GM18858 (cell line): Measurements from ENCODE around the gene HMG20A.

Experiments
- ATAC-seq: cut with Tn5 transposase; IDR thresholded peaks from one replicate; pipeline ENCODE4 v1.9.1; 2021; ENCODE audit not compliant: unreplicated experiment

HMG20A gene

DNA sequence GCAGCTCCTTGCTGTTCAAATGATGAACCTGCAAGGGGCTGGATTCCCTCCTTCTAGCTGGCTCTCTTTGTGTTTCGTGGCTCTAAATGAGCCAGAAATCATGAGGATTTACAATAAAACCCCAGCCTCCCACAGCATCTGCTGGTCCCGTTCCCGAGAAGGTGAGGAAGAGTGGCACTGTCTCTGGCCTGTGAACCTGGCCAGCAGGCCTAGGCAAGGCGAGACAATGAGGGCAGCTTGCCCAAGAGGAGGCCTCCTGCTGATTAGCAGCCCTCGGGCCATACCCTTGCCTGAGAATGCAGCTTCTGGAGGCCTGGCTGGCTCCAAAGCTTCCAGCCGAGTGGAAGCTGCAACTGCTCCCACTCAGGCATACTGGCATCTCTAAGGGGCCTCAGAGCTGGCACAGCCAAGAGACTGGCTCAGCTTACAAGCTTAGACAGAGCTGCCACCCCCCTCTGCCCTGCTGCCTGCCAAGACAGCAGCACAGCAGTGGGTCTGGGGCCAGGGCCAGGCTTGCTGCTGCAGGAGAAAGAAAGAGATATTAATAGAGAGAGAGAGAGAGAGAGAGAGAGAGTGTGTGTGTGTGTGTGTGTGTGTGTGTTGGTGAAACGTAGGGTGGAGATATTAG is 76.5 kb downstream of the HMG20A start:
- ATAC-seq, result no peak

DNA sequence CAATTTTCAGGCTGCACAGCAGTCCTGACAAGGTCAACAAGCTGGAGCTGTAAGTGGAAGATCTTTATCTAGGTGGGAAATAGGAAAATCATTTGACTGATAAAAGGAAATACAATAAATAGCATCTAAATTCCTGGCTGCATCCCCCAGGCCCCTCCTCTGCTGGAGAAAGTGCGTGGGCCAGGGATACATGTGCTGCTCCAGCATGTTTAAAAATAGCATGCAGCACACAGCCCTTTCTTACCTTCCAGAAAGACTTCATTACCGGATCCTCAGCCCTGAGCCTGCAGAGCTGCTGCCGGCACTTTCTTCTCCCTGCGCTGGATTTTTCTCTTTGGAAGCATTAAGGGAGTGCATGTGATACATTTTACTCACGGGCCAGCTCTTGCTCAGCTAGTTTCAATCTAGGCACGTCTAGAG is 77.3 kb downstream of the HMG20A start:
- ATAC-seq, result no peak

DNA sequence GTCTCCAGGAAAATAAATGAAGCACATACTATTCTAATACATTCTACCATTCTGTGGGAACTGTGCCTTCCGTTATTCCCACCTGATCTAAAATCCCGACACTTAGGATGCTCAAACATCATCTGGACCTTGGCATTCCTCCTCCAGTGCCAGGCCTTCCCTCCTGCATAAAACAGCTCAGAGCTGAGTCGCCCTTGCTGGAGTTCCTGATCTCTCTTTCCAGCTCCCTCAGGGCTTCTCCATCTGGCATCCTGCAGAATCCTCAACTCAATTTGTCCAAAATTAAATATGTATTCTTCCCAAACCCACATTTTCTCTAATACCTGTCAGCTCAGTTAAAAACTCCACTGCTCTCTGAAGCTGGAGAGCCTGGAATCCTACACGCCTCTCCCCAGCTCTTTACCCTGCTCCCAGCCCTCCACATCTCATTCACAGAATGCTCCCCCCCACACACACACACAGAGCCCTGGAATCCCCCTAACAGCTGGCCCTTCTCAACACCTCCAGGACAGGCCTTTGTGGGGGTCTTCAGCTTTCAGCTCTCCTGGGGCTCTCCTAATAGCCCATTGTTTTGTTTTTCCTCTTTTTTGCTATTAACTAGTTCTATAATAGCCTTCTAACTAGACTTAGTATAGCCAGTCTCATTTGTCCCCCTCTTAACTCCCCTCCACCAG is 78.5 kb downstream of the HMG20A start:
- no peak for ATAC-seq

DNA sequence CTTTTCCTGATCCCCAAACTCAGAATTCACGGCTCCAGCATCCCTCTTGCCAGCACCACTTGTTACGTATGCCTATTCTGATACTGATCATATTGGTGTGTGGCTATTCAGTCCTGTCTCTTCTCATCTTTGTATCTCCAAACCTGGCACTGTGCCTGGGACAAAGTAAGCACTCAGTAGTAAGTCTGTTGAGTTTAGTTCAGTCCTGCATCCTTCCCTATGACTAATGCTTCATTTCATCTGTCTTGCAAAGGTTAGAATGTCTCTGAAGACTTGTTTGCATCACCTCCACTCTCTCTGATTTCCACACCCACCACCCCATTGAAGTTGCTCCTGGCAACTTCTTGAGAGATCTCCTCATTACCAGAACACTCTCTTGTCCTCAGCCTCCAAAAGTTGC is 80.3 kb downstream of the HMG20A start:
- ATAC-seq, result no peak

DNA sequence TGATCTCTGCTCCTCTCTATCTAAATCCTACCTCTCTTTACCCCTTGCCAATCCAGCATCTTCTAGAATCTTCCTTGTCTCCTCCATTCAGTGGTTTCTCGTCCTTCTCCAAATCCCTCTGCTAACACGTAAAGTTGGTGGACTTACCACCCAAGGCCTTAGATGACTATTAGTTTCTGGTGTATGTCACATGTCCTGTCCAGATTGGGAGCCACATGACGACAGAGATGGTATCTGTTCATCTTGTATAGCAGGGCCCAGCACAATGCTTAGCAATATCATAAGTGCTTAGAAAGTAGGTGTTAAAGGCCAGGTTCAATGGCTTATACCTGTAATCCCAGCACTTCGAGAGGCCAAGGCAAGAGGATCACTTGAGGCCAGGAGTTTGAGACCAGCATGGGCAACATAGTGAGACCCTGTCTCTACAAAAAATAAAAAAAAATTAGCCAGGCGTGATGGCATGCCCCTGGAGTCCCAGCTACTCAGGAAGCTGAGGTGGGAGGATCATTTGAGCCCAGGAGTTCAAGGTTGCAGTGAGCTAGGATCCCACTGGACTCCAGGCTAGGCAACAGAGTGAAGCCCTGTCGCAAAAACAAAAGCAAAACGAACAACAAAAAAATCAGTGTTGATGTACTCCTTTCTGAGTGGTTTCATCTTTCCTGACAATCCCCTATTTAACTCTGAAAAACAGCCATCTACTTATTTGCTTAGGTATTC is 81.8 kb downstream of the HMG20A start:
- no peak for ATAC-seq

DNA sequence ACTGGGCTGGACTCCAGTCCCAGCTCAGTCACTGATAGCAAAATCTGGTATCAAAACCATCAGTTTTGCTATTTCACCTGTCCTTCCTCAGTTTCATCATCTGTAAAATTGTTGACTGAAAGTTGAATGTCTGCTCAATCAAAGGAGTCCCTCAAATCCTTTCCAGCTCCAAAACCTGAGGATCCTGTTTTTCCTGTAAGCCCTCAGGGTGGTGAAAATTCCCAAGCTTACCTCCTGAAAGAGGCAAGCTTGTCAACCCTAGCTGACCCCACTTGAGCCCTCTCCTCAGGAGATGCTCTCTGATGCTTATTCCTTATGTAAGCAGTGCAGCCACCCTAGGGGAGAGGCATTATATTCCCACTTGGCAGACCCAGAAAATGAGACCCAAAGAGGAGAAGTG is 82.6 kb downstream of the HMG20A start:
- ATAC-seq, result no peak

DNA sequence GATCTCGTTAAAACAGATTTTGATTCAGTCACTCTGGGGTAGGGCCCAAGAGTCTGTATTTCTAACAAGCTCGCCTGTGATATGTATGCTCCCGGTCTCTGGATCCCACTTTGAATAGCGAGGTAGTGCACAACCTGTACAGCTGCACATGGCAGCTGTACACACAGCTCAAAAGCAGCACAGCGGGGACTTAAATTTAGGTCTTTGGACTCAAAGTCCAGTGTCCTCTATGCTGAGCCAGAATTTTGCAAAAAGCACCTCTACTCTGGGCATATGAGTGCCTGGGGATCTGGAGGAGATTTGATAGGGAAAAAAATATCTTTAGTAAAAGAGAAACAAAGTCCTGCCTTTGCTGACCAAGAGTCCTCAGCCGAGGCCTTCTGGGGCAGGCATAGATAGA is 83.1 kb downstream of the HMG20A start:
- no peak for ATAC-seq

DNA sequence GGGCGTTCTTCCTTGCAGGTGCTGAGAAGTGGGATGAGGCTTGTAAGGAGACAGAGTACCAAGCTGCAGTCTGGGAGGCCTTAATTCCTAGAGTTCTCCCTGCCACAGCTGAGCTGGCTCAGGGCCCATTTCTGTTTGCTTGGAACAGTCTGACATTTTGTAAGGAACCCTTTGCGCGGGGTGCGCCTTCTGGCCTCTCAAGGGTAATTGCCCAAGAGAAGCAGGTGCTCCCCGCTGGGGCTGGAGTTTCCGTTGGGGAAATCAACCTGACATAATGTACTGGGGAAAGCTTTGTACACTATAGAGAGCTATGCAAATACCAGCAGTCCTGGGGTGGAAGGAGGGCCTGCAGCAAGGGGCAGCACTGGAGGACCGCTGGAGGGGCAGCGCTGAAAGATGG is 83.6 kb downstream of the HMG20A start:
- ATAC-seq, result no peak

DNA sequence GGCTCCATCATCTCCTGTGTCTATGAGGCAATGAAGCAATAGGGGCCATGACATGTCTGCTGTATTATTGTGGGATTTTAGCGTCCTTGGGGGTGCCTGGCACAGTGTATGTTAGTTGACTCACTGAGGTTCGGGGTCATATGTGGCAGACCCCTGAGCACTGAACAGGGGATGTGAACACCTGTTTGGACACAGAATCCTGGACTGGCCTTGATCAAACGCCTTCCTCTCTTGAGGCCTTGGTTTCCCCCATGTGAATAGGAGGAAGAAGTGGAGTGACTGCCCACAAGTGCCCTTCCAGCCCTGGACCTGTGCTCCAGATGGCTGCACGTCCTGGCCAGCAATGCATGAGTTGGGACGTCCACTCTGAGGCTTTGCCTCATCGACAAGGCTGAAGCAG is 84.2 kb downstream of the HMG20A start:
- no peak for ATAC-seq

DNA sequence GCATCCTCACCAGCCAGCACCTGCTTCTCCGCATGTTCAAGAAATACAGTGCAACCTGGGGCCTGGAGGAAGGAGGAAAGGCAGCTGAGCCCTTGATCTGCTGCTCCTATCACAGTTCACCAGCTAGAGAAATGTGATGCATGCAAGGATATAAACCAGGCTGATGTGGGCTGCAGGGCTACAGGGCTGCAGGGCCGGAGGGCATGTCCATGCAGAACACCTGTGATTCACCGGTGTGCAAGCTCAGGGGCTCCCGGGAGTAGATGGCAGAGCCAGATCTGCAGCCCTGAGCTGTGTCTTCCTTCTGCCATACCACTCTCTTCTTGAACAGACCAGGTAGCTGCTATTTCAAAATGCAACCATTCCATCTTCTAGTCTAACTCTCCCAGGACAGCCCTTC is 84.9 kb downstream of the HMG20A start:
- no peak for ATAC-seq

DNA sequence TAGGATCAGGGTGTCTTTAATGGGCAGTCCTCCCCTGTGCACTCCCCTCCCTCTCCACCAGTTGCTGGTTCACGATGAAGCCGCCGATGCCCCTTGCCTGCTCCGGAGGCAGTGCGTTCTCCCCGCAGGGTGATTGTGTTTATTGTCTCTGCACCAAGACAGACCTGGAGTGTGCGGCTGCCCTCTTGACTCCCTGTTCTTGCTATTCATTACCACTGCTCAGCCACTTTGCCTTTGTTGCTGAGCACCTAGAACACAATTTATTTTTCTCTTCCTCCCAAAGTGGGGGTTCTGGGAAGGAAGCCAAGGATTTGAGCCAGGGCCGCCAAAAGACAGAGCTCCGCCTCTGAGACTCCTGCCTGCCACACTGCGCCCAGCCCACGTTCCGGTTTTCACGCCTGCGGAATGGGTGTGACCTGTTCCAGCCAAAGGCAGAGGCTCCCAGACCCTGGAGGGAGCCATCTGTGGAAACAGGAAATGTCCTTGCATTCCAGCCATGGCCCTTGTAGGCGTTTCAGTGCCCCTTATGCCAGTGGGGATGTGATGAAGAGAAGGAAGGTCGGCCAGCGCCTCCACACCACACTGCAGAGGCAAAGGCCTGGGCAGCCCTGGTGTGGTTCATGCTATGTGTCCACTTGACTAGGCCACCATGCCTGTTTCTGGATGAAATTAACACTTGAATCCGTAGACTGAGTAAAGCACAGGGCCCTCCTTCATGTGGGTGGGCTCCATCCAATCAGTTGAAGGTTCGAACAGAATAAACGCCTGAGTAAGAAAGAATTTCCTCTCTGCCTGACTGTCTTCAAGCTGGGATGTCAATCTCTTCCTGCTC is 85.8 kb downstream of the HMG20A start:
- no peak for ATAC-seq

DNA sequence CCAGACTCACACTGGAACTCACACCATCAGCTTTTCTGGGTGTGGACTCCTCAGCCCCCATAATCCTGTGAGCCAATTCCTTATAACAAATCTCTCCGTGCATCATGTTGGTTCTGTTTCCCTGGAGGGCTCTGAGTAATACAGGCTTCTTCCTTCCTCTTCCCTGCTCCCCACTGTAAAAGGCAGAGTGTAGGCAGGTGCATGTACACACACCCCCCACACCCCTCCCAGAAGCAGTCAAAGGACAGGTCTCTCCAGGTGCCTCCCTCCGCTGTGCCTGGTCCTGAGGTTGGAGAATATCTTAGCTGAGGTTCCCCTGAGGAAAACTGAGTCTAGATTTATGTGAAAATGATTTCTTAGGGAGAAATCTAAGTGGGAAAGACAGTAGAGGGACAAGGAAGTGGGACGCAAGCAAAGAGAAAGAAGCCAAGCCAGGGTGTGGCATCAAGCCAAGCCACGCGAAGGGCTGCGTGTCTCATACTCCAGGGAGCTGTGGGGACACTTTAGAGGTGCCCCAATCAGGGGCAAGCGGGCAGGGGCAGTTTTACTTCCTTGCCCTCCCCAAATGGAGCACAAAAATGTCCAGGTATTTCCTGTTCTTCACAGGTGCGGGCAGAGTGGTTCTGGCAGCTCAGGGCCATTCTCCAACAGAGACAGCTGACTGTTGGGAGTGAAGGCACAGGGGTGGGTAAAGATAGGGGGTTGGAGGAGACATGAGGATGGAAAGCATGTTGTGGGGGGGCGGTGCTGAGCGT is 86.6 kb downstream of the HMG20A start:
- ATAC-seq, result no peak

DNA sequence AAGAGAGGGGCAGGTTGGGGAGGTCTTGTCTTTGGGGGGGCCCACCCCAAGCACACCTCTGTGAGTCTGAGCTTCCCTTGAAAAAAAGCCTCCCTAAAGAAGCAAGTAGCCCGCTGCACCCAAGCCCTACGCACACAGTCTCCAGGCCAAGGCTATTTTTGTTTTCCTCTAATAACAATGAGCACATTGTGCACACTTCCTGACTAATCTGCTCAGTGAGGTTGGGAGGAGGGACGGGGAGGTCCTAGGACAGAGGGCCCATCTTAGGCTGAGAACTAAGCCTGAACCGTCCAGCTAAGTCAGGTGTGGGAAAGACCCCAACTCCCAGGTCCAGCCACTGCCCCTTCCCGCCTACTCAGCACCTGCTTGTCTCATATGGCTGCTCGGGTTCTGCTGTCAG is 87.2 kb downstream of the HMG20A start:
- no peak for ATAC-seq

DNA sequence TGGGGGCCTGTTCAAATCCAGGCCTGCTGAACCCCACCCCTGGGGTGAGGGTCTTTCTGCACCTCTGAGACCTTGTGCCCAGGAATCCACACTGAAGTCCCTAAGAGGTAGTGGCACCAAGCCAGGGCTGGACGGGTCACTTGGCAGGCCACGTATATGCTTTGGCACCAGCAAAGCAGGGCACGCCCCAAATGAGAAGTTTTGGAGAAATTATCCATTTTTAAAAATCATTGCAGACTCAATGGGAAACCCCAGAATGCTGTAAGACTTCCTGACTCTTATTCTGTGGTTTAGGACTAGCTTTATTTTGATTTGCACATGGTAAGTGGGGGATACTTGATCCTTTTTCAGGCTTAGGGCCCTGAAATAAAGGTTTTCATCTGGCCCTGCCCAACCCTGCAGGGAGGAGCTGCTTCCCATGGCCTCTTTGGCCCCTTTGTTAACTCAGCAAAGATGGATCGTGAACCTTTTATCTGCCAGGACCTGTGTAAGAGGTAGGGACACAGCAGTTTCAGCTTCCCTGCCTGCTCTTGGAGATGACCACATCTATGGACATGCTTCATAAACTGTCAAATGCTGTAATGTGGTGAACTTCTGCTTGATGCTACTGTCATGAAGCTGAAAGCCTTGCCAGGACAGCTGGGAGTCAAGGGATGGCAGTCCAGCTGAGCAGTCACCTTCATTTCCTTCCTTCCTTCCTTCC is 88.0 kb downstream of the HMG20A start:
- ATAC-seq, result no peak

DNA sequence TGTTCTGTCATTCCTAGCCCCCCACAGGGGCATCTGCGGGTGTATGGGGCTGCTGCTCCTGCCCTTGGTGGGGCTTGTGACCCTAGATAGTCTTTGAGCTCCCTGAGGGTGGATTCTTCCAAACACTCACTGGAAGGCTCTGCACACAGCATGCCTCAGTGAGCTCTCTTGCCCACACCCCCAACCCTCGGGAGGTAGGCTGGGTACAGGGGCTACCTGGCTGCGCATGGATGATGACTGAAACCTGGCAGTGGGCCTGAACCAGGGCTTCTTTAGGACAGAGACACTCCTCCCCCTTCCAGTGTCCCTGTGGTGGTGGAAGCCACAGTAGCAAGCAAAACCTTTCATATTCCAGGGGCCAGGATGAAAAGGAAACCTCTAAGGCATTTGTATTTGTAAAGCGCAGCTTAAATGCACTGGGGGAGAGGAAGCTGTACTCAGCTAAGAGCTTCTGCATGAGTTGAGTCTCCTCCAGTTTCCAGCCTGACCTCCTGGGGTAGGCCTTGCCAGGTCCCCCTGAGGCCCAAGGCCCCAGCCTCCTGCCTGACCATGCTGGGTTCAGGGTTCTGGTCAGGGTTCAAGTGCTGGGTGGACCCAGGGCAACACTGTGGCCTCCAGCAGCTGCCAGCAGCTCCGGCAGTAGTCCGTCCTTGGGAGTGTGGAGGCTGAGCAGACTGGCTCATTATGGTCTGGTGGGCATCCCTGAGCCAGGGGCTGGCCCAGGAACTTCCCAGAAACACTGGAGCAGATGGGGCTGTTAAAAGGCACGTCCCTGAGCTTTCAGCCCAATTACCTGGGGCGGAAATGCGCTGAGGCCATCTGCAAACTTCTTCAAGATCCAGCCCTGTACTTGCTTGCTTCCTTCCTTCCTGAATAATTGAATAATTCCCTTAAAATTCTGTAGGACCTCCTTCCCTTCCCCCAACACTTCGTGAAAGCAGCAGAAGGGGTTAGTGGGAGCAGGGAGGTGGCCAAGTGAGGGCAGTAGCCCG is 89.7 kb downstream of the HMG20A start:
- ATAC-seq, result no peak

DNA sequence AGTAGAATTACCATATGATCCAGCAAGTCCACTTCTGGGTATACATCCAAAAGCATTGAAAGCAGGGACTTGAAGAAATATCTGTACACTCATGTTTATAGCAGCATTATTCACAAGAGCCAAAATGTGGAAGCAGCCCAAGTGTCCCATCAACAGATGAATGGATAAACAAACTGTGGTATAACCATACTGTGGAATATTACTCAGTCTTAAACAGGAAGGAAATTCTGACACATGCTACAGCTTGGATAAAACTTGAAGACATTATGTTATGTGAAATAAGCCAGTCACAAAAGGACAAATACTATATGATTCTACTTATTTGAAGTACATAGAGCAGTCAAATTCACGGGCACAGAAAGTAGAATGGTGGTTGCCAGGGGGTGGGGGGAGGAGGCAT is 91.2 kb downstream of the HMG20A start:
- no peak for ATAC-seq

DNA sequence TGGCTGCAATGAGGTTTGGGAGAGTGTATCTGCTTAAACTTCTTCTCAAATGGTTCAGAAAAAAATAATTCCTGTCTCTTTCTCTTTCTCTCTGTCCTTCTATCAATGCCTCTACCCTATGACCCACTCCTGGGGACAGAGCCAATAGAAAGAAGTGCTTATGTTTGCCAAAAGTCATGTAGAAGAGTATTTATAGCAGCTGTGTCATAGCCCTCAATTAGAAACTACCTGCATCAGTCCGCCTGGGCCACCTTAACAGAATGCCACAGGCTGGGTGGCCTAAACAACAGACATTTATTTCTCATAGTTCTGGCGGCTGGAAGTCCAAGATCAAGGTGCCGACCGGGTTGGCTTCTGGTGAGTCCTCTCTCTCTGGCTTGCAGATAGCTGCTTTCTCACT is 92.5 kb downstream of the HMG20A start:
- ATAC-seq, result no peak

DNA sequence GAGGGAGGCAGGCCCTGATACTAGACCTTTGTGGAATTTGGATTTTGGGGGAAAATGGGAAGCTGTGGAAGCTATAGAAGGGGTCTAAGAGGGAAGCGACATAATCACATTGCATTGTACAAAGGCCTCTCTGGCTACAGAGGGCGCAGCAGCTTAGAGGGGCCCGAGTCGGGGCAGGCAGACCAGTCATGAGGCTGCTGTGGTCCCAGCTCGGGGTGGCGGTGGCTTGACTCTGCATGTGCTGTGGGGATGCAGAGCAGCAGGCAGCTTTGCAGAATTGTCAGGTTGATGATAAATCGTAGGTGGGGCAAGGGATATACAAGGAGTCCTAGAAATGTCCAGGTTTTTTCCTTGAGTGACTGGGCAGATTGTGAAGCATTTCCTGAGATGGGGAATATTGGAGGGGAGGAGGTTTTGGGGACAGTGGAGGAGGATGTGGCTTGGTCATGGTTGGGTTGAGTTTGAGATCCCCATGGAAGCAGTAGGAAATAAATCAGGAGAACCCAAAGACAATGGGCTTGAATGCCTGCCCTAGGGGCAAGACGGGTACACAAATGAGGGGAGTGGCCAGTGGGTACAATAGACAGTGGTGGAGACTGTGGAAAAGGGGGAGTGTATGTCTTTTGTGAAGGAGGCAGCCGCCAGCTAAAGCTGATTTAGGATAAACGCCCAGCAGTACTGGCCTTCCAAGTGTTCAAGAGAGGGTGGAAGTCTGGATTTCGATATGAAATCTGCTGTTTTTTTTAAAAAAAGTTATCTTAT is 94.1 kb downstream of the HMG20A start:
- ATAC-seq, result no peak
